ENCODE data around the gene CEBPE.

CEBPE gene
- long read RNA-seq, donor 1 = 0 reads
- long read RNA-seq, donor 2 = 0 reads
- long read RNA-seq, donor 3, partial matches to known transcripts = 0 of 1 reads
- long read RNA-seq, donor 3, other reads (novel, unspliced or antisense) = 0 of 1 reads
- long read RNA-seq, donor 4 = 0 reads
- long read RNA-seq, donor 5 = 0 reads
- long read RNA-seq, donor 6, partial matches to known transcripts = 0 of 2 reads
- long read RNA-seq, donor 6, other reads (novel, unspliced or antisense) = 0 of 2 reads
- long read RNA-seq, donor 7 = 0 reads
- long read RNA-seq, donor 8 = 0 reads

- DNase-seq = no peak
Observed at GRCh38 chr14:23118506-23119362, at the start of gene CEBPE. Gene CEBPE (minus strand): TSS chr14:23119255. CDS start chr14:23119091, 164 bp downstream.

GRCh38 chr14:23168246-23168645, 49.2 kb upstream of the CEBPE start:
- DNase-seq = no peak

GRCh38 chr14:23167116-23167847, 48.2 kb upstream of the CEBPE start:
- DNase-seq = no peak

- no peak for DNase-seq
Observed at GRCh38 chr14:23164949-23165348, 45.9 kb upstream of the CEBPE start.

- DNase-seq = no peak
Observed at GRCh38 chr14:23164250-23164649, 45.2 kb upstream of the CEBPE start.

- DNase-seq = no peak
Observed at GRCh38 chr14:23163830-23164229, 44.8 kb upstream of the CEBPE start.

GRCh38 chr14:23162800-23163199, 43.7 kb upstream of the CEBPE start:
- no peak for DNase-seq

- DNase-seq = no peak
Observed at GRCh38 chr14:23162005-23162404, 43.0 kb upstream of the CEBPE start.

- peak; percentile 35 for DNase-seq
Observed at GRCh38 chr14:23160924-23161522, 42.0 kb upstream of the CEBPE start.

- no peak for DNase-seq
Observed at GRCh38 chr14:23159532-23159931, 40.5 kb upstream of the CEBPE start.

GRCh38 chr14:23158779-23159178, 39.7 kb upstream of the CEBPE start:
- DNase-seq = no peak

GRCh38 chr14:23154964-23155587, 36.0 kb upstream of the CEBPE start:
- peak; percentile 41 for DNase-seq

GRCh38 chr14:23153851-23154796, 35.1 kb upstream of the CEBPE start:
- DNase-seq = peak; percentile 50

GRCh38 chr14:23151342-23151741, 32.3 kb upstream of the CEBPE start:
- no peak for DNase-seq

- DNase-seq = no peak
Observed at GRCh38 chr14:23149745-23150144, 30.7 kb upstream of the CEBPE start.

- no peak for DNase-seq
Observed at GRCh38 chr14:23148591-23149249, 29.7 kb upstream of the CEBPE start.

- no peak for DNase-seq
Observed at GRCh38 chr14:23147676-23148075, 28.6 kb upstream of the CEBPE start.

GRCh38 chr14:23146980-23147379, 27.9 kb upstream of the CEBPE start:
- no peak for DNase-seq

GRCh38 chr14:23146351-23146910, 27.4 kb upstream of the CEBPE start:
- no peak for DNase-seq

GRCh38 chr14:23145794-23146350, 26.8 kb upstream of the CEBPE start:
- no peak for DNase-seq

All from right kidney (tissue), 9 donors.